Vagina (tissue), 2 donors: ENCODE measurements around the gene WIPF3.

ENCODE experiments used
- CTCF ChIP-seq, 3 experiments: fragments of 450-650 bp in 2 of 3; fragments of 200-600 bp in 1 of 3; sonication (generic) in 1 of 3; IDR thresholded peaks; one replicate each; pipeline ENCODE4 v1.5.1; 2017 to 2019; ENCODE audit warnings: antibody characterized with exemption in 3 of 3, mild to moderate bottlenecking in 2 of 3, moderate library complexity in 2 of 3
- POLR2A ChIP-seq, 2 donors: fragments of 450-650 bp; IDR thresholded peaks; one replicate each; pipeline ENCODE4 v1.6.1; 2017; ENCODE audit warnings: antibody characterized with exemption in 2 of 2, mild to moderate bottlenecking in 2 of 2, moderate library complexity in 2 of 2
- POLR2AphosphoS5 ChIP-seq, 2 donors: sonication (generic); formaldehyde crosslinking; IDR thresholded peaks; one replicate each; pipeline ENCODE4 v1.9.0; 2017; ENCODE audit warnings: antibody characterized with exemption in 2 of 2, mild to moderate bottlenecking in 2 of 2, low read depth in 1 of 2; ENCODE audit not compliant: insufficient read depth in 1 of 2

- TF ChIP-seq CTCF (IDR thresholded peaks at IDR 0.05), result no peak
- TF ChIP-seq POLR2AphosphoS5 (IDR thresholded peaks at IDR 0.05; ENCODE audit: insufficient read depth in 1 of 2, low read depth in 1 of 2), result no peak
- TF ChIP-seq POLR2A (IDR thresholded peaks at IDR 0.05), result no peak
Observed at GRCh38 chr7:29950480-29950879, 144.2 kb downstream of the WIPF3 start.
